ENCODE results near the gene ZNF343.
"Not testable (repeated sequence)": the region's sequence is repeated elsewhere in the genome, so short reads cannot be mapped to it uniquely, and the experiment has no call there.

The ZNF343 gene

DNA sequence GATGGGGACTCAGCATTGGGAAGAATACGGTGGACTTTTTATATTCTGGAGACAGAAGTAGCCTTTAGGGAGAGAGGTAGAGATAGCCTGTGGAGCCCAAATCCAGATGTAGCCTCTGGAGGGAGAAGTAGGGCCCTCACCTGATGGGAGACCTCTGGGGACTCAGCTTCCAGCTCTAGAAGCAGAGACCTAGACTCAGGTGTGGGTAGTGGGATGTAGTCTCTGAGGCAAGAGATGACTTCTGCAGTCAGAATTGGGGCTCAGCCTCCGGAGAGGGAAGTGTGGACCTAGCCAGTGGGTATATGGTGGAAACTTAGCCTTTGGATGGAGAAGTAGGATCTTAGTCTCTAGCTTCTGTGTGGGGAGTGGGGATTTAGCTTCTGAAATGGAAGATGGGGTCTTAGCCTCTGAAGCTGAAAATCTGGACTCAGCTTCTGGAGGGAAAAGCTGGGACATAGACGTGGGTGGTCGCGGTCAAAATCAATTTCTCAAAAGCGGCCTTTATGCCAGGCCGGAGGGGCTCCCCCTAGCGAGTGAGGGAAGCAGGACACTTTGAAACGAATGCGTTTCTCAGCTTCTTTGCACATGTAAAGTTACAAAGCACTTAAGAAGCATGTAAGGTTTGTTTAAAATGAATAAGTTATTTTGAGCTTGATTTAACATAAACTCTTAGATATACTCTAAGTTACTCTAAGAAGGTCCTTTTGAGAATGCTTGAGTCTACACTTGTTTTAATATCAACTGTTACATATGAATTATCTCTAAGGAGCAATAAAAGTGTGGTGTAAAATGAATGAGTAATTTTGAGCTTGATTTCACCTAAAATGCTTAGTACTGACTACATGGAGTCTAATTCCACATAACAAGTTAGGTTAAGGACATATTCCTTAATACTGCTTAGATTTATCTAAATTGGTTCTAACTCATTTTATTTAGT, 12.9 kb upstream of the ZNF343 start:
- peak in 1 of 2 donors; percentile 32 for DNase-seq (ENCODE audit: low read depth in 2 of 2)

- DNase-seq (ENCODE audit: low read depth in 2 of 2), result no peak
Observed at GRCh38 chr20:2520617-2521016, 11.9 kb upstream of the ZNF343 start.

DNA sequence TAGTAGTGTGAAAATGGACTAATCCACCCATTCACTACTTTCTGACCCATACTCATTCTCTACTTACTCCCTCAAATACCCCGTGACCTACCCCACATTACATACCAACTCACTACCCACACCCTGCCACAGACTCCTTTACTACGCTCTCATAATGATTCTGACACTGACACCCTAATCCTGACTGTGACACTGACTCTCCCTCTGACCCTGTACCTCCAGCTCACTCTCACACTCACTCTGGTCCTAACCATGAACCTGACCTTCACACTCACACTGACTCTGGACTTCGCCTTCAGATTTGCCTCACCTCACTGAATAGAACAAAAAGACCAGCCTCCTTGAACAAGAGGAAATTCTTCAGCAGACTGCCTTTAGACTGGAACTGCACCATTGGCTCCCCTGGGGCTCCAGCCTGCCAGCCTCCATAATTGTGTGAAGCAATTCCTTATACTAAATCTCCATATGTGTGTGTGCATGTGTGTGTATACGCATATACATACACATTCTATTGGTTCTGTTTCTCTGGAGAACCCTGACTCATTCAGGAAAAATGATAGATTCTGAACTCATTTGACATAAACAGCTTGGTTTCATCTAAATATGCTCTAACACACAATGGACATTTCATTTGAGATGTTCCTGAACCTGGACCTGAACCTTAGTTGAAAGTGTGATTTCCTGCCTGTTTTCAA, 10.5 kb upstream of the ZNF343 start:
- no peak for DNase-seq (ENCODE audit: low read depth in 2 of 2)

DNA sequence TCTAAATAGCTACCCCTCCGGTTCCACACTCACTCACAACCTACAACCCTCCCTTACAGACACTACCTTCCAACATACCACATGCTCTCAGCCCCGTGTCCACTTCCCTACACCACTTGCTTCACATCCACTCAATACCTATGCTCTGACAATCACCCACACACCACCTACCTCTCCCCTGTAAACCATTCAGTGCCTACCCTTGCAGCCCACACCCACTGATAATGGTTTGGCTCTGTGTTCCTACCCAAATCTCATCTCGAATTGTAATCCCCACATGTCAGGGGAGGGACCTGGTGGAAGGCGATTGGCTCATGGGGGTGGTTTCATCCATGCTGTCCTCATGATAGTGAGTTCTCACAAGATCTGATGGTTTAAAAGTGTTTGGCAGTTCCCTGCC, 9.8 kb upstream of the ZNF343 start:
- DNase-seq (ENCODE audit: low read depth in 2 of 2), result no peak

GRCh38 chr20:2518096-2518495, 9.4 kb upstream of the ZNF343 start:
- DNase-seq (ENCODE audit: low read depth in 2 of 2), result no peak

- no peak for DNase-seq (ENCODE audit: low read depth in 2 of 2)
Observed at GRCh38 chr20:2516399-2516798, 7.7 kb upstream of the ZNF343 start.

- DNase-seq (ENCODE audit: low read depth in 2 of 2), result no peak
Observed at GRCh38 chr20:2515203-2515602, 6.5 kb upstream of the ZNF343 start.

GRCh38 chr20:2509794-2510193, 1.1 kb upstream of the ZNF343 start:
- DNase-seq (ENCODE audit: low read depth in 2 of 2), result no peak

DNA sequence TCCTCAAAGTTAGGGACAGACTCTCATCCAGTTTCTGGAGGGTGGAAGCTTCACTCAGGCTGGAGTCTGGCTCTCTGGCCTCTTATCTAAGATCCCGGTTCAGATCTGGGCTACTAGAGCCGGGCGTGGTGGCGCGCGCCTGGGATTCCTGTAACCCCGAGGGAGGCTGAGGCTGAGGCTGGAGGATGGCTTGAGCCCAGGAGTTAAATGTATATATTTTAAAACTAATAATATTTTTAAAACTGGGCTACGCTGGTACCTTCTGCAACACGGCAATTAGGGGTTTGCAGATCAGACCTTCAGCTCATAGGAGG, 710 bp upstream of the ZNF343 start:
- no peak for DNase-seq (ENCODE audit: low read depth in 2 of 2)

GRCh38 chr20:2507875-2508630, 662 bp downstream of the ZNF343 start:
- DNase-seq (ENCODE audit: low read depth in 2 of 2), result no peak

GRCh38 chr20:2507464-2507863, 1.3 kb downstream of the ZNF343 start:
- no peak for DNase-seq (ENCODE audit: low read depth in 2 of 2)

DNA sequence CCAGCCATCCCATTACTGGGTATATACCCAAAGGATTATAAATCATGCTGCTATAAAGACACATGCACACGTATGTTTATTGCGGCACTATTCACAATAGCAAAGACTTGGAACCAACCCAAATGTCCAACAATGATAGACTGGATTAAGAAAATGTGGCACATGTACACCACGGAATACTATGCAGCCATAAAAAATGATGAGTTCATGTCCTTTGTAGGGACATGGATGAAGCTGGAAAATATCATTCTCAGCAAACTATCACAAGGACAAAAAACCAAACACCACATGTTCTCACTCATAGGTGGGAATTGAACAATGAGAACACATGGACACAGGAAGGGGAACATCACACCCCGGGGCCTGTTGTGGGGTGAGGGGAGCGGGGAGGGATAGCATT, 2.3 kb downstream of the ZNF343 start:
- not testable (repeated sequence) for DNase-seq (ENCODE audit: low read depth in 2 of 2)

DNA sequence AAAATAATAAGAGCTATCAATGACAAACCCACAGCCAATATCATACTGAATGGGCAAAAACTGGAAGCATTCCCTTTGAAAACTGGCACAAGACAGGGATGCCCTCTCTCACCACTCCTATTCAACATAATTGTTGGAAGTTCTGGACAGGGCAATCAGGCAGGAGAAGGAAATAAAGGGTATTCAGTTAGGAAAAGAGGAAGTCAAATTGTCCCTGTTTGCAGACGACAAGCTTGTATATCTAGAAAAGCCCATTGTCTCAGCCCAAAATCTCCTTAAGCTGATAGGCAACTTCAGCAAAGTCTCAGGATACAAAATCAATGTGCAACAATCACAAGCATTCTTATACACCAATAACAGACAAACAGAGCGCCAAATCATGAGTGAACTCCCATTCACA, 3.9 kb downstream of the ZNF343 start:
- DNase-seq (ENCODE audit: low read depth in 2 of 2), result not testable (repeated sequence)

DNA sequence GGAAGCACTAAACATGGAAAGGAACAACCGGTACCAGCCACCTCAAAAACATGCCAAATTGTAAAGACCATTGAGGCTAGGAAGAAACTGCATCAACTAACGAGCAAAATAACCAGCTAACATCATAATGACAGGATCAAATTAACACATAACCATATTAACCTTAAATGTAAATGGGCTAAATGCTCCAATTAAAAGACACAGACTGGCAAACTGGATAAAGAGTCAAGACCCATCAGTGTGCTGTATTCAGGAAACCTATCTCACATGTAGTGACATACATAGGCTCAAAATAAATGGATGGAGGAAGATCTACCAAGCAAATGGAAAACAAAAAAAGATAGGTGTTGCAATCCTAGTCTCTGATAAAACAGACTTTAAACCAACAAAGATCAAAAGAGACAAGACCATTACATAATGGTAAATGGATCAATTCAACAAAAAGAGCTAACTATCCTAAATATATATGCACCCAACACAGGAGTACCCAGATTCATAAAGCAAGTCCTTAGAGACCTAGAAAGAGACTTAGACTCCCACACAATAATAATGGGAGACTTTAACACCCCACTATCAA, 5.8 kb downstream of the ZNF343 start:
- DNase-seq (ENCODE audit: low read depth in 2 of 2), result not testable (repeated sequence)

DNA sequence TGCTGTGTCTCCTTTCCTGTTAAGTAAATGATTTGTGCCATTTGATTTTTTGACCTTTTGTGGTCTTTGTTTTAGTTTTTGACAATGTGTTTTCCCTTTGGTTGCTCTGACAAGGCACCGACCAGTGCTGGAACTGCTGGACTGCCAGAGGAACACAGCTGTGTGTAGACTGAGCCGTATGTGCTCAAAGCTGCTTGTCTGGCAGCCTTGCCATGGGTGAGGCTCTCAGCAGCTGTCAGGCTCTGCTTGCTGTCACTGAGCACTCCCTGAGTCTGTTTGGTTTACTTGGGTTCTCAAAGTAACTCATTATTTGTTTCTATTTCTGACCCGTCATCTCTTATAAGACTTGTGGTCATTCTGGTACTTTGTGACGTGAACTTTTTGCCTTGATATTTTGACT, 23.1 kb downstream of the ZNF343 start:
- DNase-seq (ENCODE audit: low read depth in 2 of 2), result no peak

DNA sequence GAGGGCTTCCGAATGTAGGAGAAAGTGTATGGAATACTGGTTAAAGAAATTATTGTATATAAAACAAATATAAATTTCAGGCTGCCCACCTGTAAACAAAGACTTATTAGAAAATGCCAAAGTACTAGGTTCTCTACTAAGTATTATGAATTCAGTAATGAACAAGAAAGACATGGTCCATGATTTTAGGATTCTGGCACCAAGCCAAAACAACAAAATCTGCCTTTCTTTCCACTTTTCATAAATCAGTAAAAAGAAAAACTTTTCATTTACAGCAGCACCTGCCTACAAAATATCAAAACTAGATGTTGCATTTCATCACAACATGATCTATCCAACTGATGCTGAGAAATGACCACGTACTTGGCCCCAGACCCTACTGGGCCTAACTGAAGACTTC, 23.6 kb downstream of the ZNF343 start:
- DNase-seq (ENCODE audit: low read depth in 2 of 2), result no peak

DNA sequence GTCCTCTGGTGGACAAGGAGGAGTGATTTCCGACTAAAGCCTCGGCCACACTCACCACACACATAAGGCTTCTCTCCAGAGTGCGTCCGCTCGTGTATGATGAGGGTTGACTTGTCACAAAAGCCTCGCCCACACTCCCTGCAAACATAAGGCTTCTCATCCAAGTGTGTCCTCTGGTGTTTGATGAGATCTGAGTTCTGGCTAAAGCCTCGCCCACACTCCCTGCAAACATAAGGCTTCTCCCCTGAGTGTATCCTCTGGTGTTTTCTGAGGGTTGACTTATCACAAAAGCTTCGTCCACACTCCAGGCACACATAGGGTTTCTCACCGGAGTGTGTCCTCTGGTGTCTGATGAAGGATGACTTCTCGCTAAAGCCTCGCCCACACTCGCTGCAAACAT, 25.2 kb downstream of the ZNF343 start:
- no peak for DNase-seq (ENCODE audit: low read depth in 2 of 2)

DNA sequence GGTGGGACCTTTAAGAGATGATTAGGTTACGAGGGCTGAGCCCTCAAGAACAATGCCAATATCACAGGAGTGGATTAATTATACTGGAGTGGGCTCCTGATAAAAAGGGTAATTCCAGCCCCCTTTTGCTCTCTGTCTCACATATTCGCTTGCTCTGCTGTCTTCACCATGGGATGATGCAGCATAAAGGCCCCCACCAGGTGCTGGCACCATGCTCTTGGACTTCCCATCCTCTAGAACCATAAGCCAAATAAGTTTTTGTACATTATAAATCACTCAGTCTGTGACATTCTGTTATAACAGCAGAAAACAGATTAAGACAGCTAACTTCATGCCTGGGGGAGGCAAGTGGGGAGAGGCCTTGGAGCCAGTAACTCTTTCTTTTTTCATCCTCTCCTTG, 28.3 kb downstream of the ZNF343 start:
- no peak for DNase-seq (ENCODE audit: low read depth in 2 of 2)

GRCh38 chr20:2476742-2477615, 31.7 kb downstream of the ZNF343 start:
- DNase-seq (ENCODE audit: low read depth in 2 of 2), result no peak

DNA sequence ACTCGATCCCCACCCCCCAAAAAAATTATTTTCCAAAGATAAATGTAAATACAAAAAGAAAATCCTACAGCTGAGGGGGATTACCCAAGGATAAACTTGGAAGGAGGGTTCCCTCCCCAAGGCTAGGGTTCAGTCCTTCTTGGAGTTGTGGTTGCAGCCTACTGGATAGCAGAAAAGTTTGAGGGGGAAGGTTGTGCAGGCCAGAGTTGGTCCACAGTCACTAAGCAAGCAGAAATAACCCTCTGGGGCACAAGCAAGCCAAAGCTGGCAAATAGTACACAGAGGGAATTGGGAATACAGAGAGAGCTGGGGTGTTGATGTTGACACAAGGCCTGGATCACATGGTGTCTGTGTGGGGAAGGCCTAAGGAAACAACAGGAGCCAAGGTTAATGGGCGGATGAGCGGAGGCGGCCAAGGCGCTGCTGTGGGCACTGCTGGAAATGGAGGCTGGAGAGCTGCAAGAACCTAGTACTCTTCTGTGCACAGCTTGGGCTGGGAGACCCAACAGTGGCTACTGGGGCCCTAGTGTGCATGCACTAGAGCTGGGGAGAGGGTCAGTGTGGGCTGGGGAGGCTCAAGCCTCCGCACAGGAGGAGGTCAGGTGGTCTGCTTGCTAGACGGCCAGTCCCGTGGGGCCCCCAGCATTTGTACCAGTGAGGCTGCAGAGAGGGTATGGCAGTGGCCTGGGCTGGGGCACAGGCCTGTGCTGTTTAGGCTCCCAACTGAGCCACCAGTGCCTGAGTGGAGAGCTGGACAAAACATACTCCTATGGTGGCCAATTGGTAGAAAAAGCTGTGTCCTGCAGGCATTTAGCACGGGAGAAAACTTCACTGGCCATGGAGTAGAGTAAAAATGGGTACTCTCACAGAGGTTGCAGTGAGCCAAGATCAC, 32.6 kb downstream of the ZNF343 start:
- no peak for DNase-seq (ENCODE audit: low read depth in 2 of 2)

All from stimulated activated CD8-positive, alpha-beta memory T cell treated with anti-CD3 and anti-CD28 coated beads, Interleukin-7, amount 100 ng/mL, for 4 hours (primary cell).